ENCODE results near the gene CCIN. TPM values are rescaled to one million over a fixed set of nuclear protein-coding genes. Genes with fewer than 3 reads are reported as not detected.
"Not testable (repeated sequence)": the region's sequence is repeated elsewhere in the genome, so short reads cannot be mapped to it uniquely, and the experiment has no call there.

The CCIN gene
- total RNA-seq, 1 donor from 2014 or later: 0.06 TPM

DNA sequence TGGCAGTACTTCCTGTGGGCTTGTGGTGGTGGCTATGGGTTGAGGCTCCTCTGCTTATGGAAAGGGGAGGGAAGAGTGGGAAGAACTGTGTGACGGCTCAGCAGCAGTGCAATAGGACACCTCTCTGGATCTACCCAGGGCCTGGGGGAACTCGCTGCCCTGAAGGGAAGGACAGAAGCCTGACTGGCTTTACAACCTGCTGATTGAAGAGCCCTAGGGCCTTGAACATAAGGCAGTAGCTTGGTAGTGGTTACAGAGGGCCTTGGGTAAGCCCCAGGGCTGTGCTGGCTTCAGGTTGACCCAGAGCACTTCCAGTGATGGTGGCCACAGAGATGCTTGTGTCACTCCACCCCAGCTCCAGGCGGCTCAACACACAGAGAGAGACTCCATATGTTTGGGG, 5.5 kb downstream of the CCIN start:
- TF ChIP-seq, protein P1, sequence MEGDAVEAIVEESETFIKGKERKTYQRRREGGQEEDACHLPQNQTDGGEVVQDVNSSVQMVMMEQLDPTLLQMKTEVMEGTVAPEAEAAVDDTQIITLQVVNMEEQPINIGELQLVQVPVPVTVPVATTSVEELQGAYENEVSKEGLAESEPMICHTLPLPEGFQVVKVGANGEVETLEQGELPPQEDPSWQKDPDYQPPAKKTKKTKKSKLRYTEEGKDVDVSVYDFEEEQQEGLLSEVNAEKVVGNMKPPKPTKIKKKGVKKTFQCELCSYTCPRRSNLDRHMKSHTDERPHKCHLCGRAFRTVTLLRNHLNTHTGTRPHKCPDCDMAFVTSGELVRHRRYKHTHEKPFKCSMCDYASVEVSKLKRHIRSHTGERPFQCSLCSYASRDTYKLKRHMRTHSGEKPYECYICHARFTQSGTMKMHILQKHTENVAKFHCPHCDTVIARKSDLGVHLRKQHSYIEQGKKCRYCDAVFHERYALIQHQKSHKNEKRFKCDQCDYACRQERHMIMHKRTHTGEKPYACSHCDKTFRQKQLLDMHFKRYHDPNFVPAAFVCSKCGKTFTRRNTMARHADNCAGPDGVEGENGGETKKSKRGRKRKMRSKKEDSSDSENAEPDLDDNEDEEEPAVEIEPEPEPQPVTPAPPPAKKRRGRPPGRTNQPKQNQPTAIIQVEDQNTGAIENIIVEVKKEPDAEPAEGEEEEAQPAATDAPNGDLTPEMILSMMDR (conservative IDR thresholded peaks at IDR 0.05; ENCODE audit: low read depth, low read length): no peak
- no peak overlapping the region for H3K4me3 ChIP-seq (ENCODE audit: low read depth, low read length)
- DNase-seq (ENCODE audit: low read depth): no peak

DNA sequence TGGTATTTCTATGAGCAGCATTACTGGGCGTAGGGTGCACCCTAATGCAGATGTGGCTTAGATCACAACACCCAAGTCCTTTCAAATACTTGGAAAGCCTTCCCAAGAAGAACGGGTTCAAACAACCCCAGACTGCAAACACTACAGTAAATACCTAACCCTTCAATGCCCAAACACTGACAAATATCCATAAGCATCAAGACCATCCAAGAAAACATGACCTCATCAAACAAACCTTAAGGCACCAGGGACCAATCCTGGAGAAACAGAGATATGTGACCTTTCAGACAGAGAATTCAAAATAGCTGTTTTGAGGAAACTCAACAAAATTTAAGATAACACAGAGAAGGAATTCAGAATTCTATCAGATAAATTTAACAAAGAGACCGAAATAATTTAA, 6.0 kb downstream of the CCIN start:
- H3K4me3 ChIP-seq (ENCODE audit: low read depth, low read length); DNase-seq (ENCODE audit: low read depth): not testable (repeated sequence)

- DNase-seq (ENCODE audit: low read depth); H3K4me3 ChIP-seq (ENCODE audit: low read depth, low read length): not testable (repeated sequence)
Measured at GRCh38 chr9:36176496-36176895, 7.3 kb downstream of the CCIN start.

DNA sequence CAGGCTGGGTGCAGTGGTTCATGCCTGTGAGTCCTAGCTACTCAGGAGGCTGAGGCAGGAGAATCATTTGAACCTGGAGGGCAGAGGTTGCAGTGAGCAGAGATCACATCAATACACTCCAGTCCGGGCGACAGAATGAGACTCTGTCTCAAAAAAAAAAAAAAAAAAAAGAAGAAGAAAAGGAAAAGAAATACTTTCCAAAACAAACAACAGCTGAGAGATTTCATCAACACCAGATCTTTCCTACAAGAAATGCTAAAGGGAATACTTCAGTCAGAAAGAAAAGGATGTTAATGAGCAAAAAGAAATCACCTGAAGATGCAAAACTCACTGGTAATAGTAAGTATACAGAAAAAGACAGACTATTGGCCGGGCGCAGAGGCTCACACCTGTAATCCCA, 8.4 kb downstream of the CCIN start:
- DNase-seq (ENCODE audit: low read depth): no peak
- no peak overlapping the region for H3K4me3 ChIP-seq (ENCODE audit: low read depth, low read length)
- TF ChIP-seq, protein P1 (conservative IDR thresholded peaks at IDR 0.05; ENCODE audit: low read depth, low read length): no peak

DNA sequence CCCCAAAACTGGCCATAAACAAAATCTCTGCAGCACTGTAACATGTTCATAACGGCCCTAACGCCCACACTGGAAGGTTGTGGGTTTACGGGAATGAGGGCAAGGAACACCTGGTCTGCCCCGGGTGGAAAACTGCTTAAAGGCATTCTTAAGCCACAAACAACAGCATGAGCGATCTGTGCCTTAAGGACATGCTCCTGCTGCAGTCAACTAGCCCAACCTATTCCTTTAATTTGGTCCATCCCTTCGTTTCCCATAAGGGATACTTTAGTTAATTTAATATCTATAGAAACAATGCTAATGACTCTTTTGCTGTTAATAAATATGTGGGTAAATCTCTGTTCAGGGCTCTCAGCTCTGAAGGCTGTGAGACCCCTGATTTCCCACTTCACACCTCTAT, 11.1 kb downstream of the CCIN start:
- not testable (repeated sequence) for DNase-seq (ENCODE audit: low read depth); H3K4me3 ChIP-seq (ENCODE audit: low read depth, low read length)

DNA sequence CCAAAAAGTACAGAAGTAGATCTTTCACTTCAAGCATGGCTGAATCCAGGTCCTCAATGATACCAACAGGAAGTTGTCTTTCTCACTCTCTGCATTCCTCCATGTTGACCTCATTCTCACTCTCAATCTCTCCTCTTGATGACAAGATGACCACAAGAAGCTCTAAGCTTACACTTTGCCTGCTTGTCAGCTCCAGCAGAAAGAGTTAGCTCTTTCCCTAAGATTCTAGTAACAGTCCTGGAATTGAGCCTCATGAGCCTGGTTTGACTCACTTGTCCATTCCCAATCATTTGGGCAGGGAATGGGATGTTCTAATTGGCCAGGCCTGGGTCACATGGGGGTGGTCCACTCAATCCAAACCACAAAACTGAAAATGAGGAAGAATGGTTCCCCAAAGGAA, 18.2 kb downstream of the CCIN start:
- no peak overlapping the region for H3K4me3 ChIP-seq (ENCODE audit: low read depth, low read length)
- no peak for DNase-seq (ENCODE audit: low read depth)
- TF ChIP-seq, protein P1 (conservative IDR thresholded peaks at IDR 0.05; ENCODE audit: low read depth, low read length): no peak

- no peak for DNase-seq (ENCODE audit: low read depth)
- H3K4me3 ChIP-seq (ENCODE audit: low read depth, low read length): no peak overlapping the region
- TF ChIP-seq, protein P1 (conservative IDR thresholded peaks at IDR 0.05; ENCODE audit: low read depth, low read length): no peak
Measured at GRCh38 chr9:36188212-36188611, 19.0 kb downstream of the CCIN start.

DNA sequence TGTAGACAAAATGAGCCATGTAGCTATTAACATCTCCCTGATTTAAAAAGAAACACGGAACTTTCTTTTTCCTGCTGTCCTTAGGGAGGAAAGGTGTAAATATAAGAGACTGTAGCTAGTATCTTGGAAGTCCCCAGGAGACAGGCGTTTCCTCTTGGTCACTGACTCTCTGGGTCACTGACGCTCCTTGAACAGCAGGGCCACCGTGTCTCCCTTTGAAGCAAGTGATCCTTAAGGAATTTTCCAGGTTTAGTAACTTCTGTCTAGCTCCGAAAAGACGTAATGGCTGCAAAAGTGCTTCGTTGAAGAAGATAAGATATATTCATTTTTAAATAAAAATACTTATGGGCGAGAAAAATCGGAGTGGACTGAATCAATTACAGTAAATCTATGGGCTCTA, 20.8 kb downstream of the CCIN start:
- TF ChIP-seq, protein P1 (conservative IDR thresholded peaks at IDR 0.05; ENCODE audit: low read depth, low read length): no peak
- peak overlapping the region; percentile 71 for H3K4me3 ChIP-seq (ENCODE audit: low read depth, low read length)
- DNase-seq (ENCODE audit: low read depth): no peak
